Keratinocyte (primary cell): ENCODE data around the gene HAT1. TPM values are rescaled to one million over a fixed set of nuclear protein-coding genes. Genes with fewer than 3 reads are reported as not detected.

Experiments
- DNase-seq: peaks from one replicate; pipeline ENCODE4 v3.0.0-alpha.2; 2011; ENCODE audit warnings: low read depth, missing footprints, low spot score
- FAIRE-seq: peaks from 2 replicates; lab custom pipeline; 2011; peaks lifted over from hg19 to GRCh38; lab: Jason Lieb, UNC
- H2AFZ ChIP-seq: 2 replicates; pipeline ENCODE4 v1.6.0; 2012; ENCODE audit warnings: low read length, control low read depth, inconsistent platforms; ENCODE audit not compliant: control insufficient read depth
- H3K27ac ChIP-seq: 2 replicates; pipeline ENCODE4 v1.5.1; 2011; ENCODE audit warnings: low read length; ENCODE audit not compliant: control insufficient read depth, insufficient read depth
- H3K27me3 ChIP-seq: 3 replicates; pipeline ENCODE4 v1.6.0; 2011; ENCODE audit warnings: low read length; ENCODE audit not compliant: control insufficient read depth, insufficient read depth; ENCODE audit errors: extremely low read depth
- H3K36me3 ChIP-seq, 2 experiments: 2 replicates in 1 of 2; 3 replicates in 1 of 2; pipeline ENCODE4 v1.5.1; 2011; ENCODE audit warnings: low read length in 2 of 2, mild to moderate bottlenecking in 1 of 2; ENCODE audit not compliant: control insufficient read depth in 2 of 2, insufficient read depth in 2 of 2; ENCODE audit errors: extremely low read depth in 1 of 2
- H3K4me1 ChIP-seq: 3 replicates; pipeline ENCODE4 v1.5.1; 2011; ENCODE audit warnings: low read length; ENCODE audit not compliant: control insufficient read depth, insufficient read depth; ENCODE audit errors: extremely low read depth
- H3K4me2 ChIP-seq: 3 replicates; pipeline ENCODE4 v1.6.0; 2011; ENCODE audit warnings: low read depth, low read length; ENCODE audit not compliant: control insufficient read depth, insufficient read depth; ENCODE audit errors: extremely low read depth
- H3K4me3 ChIP-seq, 3 experiments: fragments of 200-600 bp in 1 of 3; sonication (generic) in 1 of 3; 2 replicates in 2 of 3; 3 replicates in 1 of 3; pipeline ENCODE4 v1.5.1; 2011 to 2016; ENCODE audit warnings: low read length in 3 of 3, mild to moderate bottlenecking in 3 of 3, control low read depth in 2 of 3, inconsistent platforms in 1 of 3, low read depth in 1 of 3, mixed read lengths in 1 of 3, mixed run types in 1 of 3, moderate library complexity in 1 of 3; ENCODE audit not compliant: control insufficient read depth in 2 of 3, insufficient read depth in 2 of 3; ENCODE audit errors: extremely low read depth in 1 of 3
- H3K79me2 ChIP-seq: 2 replicates; pipeline ENCODE4 v1.6.0; 2012; ENCODE audit warnings: low read length; ENCODE audit not compliant: control insufficient read depth, insufficient read depth
- H3K9ac ChIP-seq: 3 replicates; pipeline ENCODE4 v1.6.0; 2011; ENCODE audit warnings: low read length; ENCODE audit not compliant: control insufficient read depth, insufficient read depth; ENCODE audit errors: extremely low read depth
- H3K9me1 ChIP-seq: 3 replicates; pipeline ENCODE4 v1.6.0; 2011; ENCODE audit warnings: low read length; ENCODE audit not compliant: control insufficient read depth, insufficient read depth; ENCODE audit errors: extremely low read depth
- H3K9me3 ChIP-seq: 2 replicates; pipeline ENCODE4 v1.5.1; 2012; ENCODE audit warnings: low read depth, low read length; ENCODE audit not compliant: control insufficient read depth
- H4K20me1 ChIP-seq: 3 replicates; pipeline ENCODE4 v1.6.0; 2011; ENCODE audit warnings: low read length; ENCODE audit not compliant: control insufficient read depth, insufficient read depth; ENCODE audit errors: extremely low read depth
- CTCF ChIP-seq, 3 experiments: IDR thresholded peaks in 1 of 3; conservative IDR thresholded peaks in 1 of 3; optimal IDR thresholded peaks in 1 of 3; 2 replicates in 2 of 3; 3 replicates in 1 of 3; pipeline versions ENCODE3 to v1.5.1; 2011; ENCODE audit warnings: low read length in 3 of 3, mild to moderate bottlenecking in 3 of 3, moderate library complexity in 2 of 3, control low read depth in 1 of 3, inconsistent platforms in 1 of 3; ENCODE audit not compliant: insufficient read depth in 2 of 3; ENCODE audit errors: extremely low read depth in 1 of 3
- EZH2 ChIP-seq: IDR thresholded peaks from one replicate; pipeline ENCODE4 v1.6.1; 2012; ENCODE audit warnings: inconsistent platforms, mild to moderate bottlenecking, low read length, moderate library complexity
- dilution Hi-C: fragments of 300-500 bp; cut with MboI; formaldehyde crosslinking; loops from one replicate; pipeline ENCODE4 v1.7.0; 2020; ENCODE audit warnings: low sequenced_read_pairs; ENCODE audit not compliant: extremely low pct_ligation_motif_present
- polyA plus RNA-seq, 5 experiments: library from polyadenylated mRNA; depleted of rRNA in 3 of 5; stranded (reverse) in 3 of 5; stranded (forward) in 1 of 5; unstranded in 1 of 5; fragments of >200 nt; gene quantifications; 1 replicate in 1 of 5; 2 replicates in 3 of 5; 3 replicates in 1 of 5; pipeline versions ENCODE4 v1.2.1 to v1.2.3, GENCODE V29; 2011 to 2012; ENCODE audit warnings: missing spikeins in 2 of 5, low read depth in 1 of 5, low replicate concordance in 1 of 5

Gene HAT1
- polyA plus RNA-seq, 1 donor (not counting 4 experiments of a cell fraction or from before 2014, with no cell fraction given): 91.2 TPM

- Histone ChIP-seq H3K9me3 (no peaks in the 10 kb centered on the region), H3K27ac (no peak overlapping the region), H3K9ac (no peak overlapping the region), H3K4me1 (no peaks in the 10 kb centered on the region), H3K4me3 (no peak overlapping the region), H3K27me3 (no peaks in the 10 kb centered on the region), H3K9me1 (no peaks in the 10 kb centered on the region), H3K4me2 (no peak overlapping the region), H3K79me2 (no peaks in the 10 kb centered on the region), H3K36me3 (no peaks in the 10 kb centered on the region), H2AFZ (no peak overlapping the region), H4K20me1 (no peaks in the 10 kb centered on the region)
- FAIRE-seq (no peak), DNase-seq (no peak)
- dilution Hi-C loops: no loop called here
- TF ChIP-seq EZH2 (no peak), CTCF (optimal IDR thresholded peaks at IDR 0.05 in 1 of 3, IDR thresholded peaks at IDR 0.05 in 1 of 3, conservative IDR thresholded peaks at IDR 0.05 in 1 of 3; ENCODE audit: extremely low read depth in 1 of 3, insufficient read depth in 2 of 3, low read length in 3 of 3) (no peak)
Observed at GRCh38 chr2:172021074-172021931, 99.0 kb downstream of the HAT1 start.

GRCh38 chr2:172021955-172022354 lies 99.7 kb downstream of the HAT1 start:
- no peak overlapping the region for H3K4me3 ChIP-seq
- no peak overlapping the region for H2AFZ ChIP-seq
- dilution Hi-C loops: no loop called here
- no peak overlapping the region for H3K4me2 ChIP-seq
- H3K36me3 ChIP-seq: no peaks in the 10 kb centered on the region
- DNase-seq (no peak), FAIRE-seq (no peak)
- no peaks in the 10 kb centered on the region for H3K9me3 ChIP-seq
- H3K27ac ChIP-seq: no peak overlapping the region
- no peaks in the 10 kb centered on the region for H3K9me1 ChIP-seq
- H3K79me2 ChIP-seq: no peaks in the 10 kb centered on the region
- no peak overlapping the region for H3K9ac ChIP-seq
- no peaks in the 10 kb centered on the region for H3K27me3 ChIP-seq
- H3K4me1 ChIP-seq: no peaks in the 10 kb centered on the region
- no peaks in the 10 kb centered on the region for H4K20me1 ChIP-seq
- TF ChIP-seq CTCF (optimal IDR thresholded peaks at IDR 0.05 in 1 of 3, IDR thresholded peaks at IDR 0.05 in 1 of 3, conservative IDR thresholded peaks at IDR 0.05 in 1 of 3; ENCODE audit: extremely low read depth in 1 of 3, insufficient read depth in 2 of 3, low read length in 3 of 3): no peak
- TF ChIP-seq EZH2: no peak
